Epidermal melanocyte (primary cell): ENCODE results near the gene ZCWPW1.
"Not testable (repeated sequence)": the region's sequence is repeated elsewhere in the genome, so short reads cannot be mapped to it uniquely, and the experiment has no call there.

ENCODE experiments used
- DNase-seq: peaks from one replicate; pipeline ENCODE4 v3.0.0; 2011; ENCODE audit warnings: low spot score; ENCODE audit not compliant: insufficient read length

The ZCWPW1 gene

GRCh38 chr7:100356416-100357068, 72.0 kb downstream of the ZCWPW1 start:
- no peak for DNase-seq

- no peak for DNase-seq
These were observed 74.7 kb downstream of the ZCWPW1 start for GRCh38 chr7:100353685-100354330.

GRCh38 chr7:100352984-100353684, 75.4 kb downstream of the ZCWPW1 start:
- no peak for DNase-seq

- DNase-seq, result not testable (repeated sequence)
These were observed 76.2 kb downstream of the ZCWPW1 start for GRCh38 chr7:100352230-100352781.

- no peak for DNase-seq
These were observed 76.8 kb downstream of the ZCWPW1 start for GRCh38 chr7:100351657-100352058.
